OCI-LY3 (cell line): ENCODE results near the gene LRCH1.

ENCODE experiments used
- EZH2phosphoT487 ChIP-seq: fragments of 200-600 bp; shearing (Covaris generic); IDR thresholded peaks from 2 replicates; pipeline ENCODE4 v1.6.1; 2018; ENCODE audit warnings: antibody characterized with exemption, mixed run types, low read depth
- TF ChIP-seq, protein P1 (sequence below): fragments of 200-600, 300-600 bp; sonication (generic); IDR thresholded peaks from 2 replicates; pipeline ENCODE4 v1.5.1; 2014; ENCODE audit warnings: antibody characterized with exemption, low read length, low read depth

DNA sequence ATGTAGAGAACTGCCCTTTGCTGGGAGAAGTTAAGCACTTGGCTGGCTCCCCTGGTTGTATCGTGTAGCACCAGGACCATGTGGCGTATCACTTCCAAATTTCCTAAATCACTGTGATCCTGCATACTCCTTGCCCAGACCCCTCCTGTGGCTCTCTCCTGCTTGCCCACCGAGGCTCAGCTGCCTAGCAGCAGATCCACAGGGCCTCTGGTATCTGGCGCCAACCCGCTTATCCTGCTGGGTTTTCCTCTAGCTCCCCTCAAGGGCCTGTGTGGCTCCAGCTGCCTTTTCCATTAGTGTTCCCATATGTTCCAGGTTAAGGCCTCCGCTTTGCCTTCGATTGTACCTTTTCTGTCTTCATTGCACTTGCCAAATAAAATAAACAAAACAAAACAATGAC is 16.5 kb downstream of the LRCH1 start:
- TF ChIP-seq, protein P1, sequence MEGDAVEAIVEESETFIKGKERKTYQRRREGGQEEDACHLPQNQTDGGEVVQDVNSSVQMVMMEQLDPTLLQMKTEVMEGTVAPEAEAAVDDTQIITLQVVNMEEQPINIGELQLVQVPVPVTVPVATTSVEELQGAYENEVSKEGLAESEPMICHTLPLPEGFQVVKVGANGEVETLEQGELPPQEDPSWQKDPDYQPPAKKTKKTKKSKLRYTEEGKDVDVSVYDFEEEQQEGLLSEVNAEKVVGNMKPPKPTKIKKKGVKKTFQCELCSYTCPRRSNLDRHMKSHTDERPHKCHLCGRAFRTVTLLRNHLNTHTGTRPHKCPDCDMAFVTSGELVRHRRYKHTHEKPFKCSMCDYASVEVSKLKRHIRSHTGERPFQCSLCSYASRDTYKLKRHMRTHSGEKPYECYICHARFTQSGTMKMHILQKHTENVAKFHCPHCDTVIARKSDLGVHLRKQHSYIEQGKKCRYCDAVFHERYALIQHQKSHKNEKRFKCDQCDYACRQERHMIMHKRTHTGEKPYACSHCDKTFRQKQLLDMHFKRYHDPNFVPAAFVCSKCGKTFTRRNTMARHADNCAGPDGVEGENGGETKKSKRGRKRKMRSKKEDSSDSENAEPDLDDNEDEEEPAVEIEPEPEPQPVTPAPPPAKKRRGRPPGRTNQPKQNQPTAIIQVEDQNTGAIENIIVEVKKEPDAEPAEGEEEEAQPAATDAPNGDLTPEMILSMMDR, result no peak
- no peak for TF ChIP-seq EZH2phosphoT487
